Measurements from ENCODE around the gene PLA2G4E. TPM values are rescaled to one million over a fixed set of nuclear protein-coding genes. Genes with fewer than 3 reads are reported as not detected.
A peak's percentile ranks its signal among the peaks of the same experiment; 100 is the strongest.

Gene PLA2G4E
- total and polyA plus RNA-seq, 2 experiments from 2014 or later: not detected

GRCh38 chr15:41979493-41980266, 41.2 kb downstream of the PLA2G4E start:
- no peaks in the 10 kb centered on the region for H3K9me3 Mint-ChIP-seq
- TF ChIP-seq ZNF114 (CRISPR knock-in tag; IDR thresholded peaks at IDR 0.05): no peak
- no peak for TF ChIP-seq ETS1 (IDR thresholded peaks at IDR 0.05)
- TF ChIP-seq EZH2 (IDR thresholded peaks at IDR 0.05; ENCODE audit: low read depth, unreplicated experiment): no peak
- TF ChIP-seq JUNB (IDR thresholded peaks at IDR 0.05; ENCODE audit: unreplicated experiment): no peak
- TF ChIP-seq CTCF (conservative IDR thresholded peaks at IDR 0.05; ENCODE audit: low read depth in 2 of 2): no peak
- no peak for TF ChIP-seq POLR2AphosphoS5 (IDR thresholded peaks at IDR 0.05; ENCODE audit: low read depth)
- no peak for TF ChIP-seq ZNF331 (CRISPR knock-in tag; IDR thresholded peaks at IDR 0.05; ENCODE audit: low read depth)
- TF ChIP-seq CREB1 (CRISPR knock-in tag; IDR thresholded peaks at IDR 0.05; ENCODE audit: low read depth): no peak
- TF ChIP-seq STAT1 (IDR thresholded peaks at IDR 0.05; ENCODE audit: unreplicated experiment): no peak
- TF ChIP-seq REST (IDR thresholded peaks at IDR 0.05; ENCODE audit: unreplicated experiment): no peak
- TF ChIP-seq NANOG (IDR thresholded peaks at IDR 0.05; ENCODE audit: borderline replicate concordance): no peak
- no peak for TF ChIP-seq EZH2phosphoT487 (IDR thresholded peaks at IDR 0.05; ENCODE audit: unreplicated experiment)
- no peak for TF ChIP-seq ZNF462 (CRISPR knock-in tag; IDR thresholded peaks at IDR 0.05)
- H3K36me3 Mint-ChIP-seq (ENCODE audit: low read depth): no peaks in the 10 kb centered on the region
- Histone ChIP-seq H3K4me1 (ENCODE audit: insufficient read depth) (peaks cover 13% of the 10 kb centered on the region), H3K4me2 (no peak overlapping the region), H3K27me3 (ENCODE audit: insufficient read depth) (no peaks in the 10 kb centered on the region), H3K27ac (ENCODE audit: low read depth) (no peak overlapping the region), H3F3A (replicated peaks; ENCODE audit: low read depth) (no peaks in the 10 kb centered on the region), H4K20me1 (replicated peaks; ENCODE audit: insufficient read depth) (no peaks in the 10 kb centered on the region), H3K79me2 (replicated peaks; ENCODE audit: insufficient read depth) (no peaks in the 10 kb centered on the region), H2AFZ (peak overlapping the region; percentile 72; the same call in 1 of the 2 replicates), H3K9me2 (ENCODE audit: insufficient read depth) (no peaks in the 10 kb centered on the region), H3K4me3 (no peak overlapping the region), H3K36me3 (ENCODE audit: insufficient read depth) (no peaks in the 10 kb centered on the region)
- no peak overlapping the region for H3K4me3 Mint-ChIP-seq
- H3K27me3 Mint-ChIP-seq (ENCODE audit: insufficient read depth, low read depth, poor library complexity): peaks cover 8% of the 10 kb centered on the region
- ATAC-seq (no peak), DNase-seq (ENCODE audit: low spot score) (no peak)
- H3K27ac Mint-ChIP-seq: no peak overlapping the region
- H3K4me1 Mint-ChIP-seq: peaks cover 19% of the 10 kb centered on the region
